GM18498 (cell line): Measurements from ENCODE around the gene HYAL4.
"Not testable (repeated sequence)": the region's sequence is repeated elsewhere in the genome, so short reads cannot be mapped to it uniquely, and the experiment has no call there.

ENCODE experiments used
- ATAC-seq: cut with Tn5 transposase; IDR thresholded peaks from one replicate; pipeline ENCODE4 v1.9.1; 2021; ENCODE audit warnings: mild to moderate bottlenecking, moderate library complexity; ENCODE audit not compliant: unreplicated experiment

HYAL4 gene

DNA sequence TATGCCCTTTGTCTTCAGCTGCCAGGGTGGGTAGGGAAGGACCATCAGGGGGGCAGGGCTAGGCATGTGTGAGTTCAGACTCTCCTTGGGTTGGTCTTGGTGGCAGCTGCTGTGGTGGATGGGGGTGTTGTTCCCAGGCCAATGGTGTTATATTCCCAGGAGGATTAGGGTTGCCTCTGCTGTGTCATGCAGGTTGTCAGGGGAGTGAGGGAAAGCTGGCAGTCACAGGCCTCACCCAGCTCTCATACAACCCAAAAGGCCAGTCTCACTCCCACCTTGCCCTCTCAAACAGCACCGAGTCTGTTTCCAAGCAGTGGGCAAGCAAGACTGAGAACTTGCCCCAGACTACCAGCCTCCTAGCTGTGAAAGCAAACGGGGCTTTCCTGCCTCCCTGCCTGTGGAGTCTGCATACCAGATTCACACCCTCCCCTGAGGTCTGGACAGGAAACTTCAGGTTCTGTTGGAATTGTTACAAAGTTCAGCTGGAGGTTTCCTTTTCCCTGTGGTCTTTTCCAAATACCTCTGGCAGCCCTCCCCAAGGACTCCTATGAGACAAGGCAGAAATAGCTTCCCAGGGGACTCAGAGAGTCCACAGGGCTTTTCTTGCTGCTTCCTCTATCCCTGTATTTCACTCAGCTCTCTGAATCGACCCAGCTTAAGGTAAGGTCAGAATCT lies 1.4 kb downstream of the HYAL4 start:
- no peak for ATAC-seq

DNA sequence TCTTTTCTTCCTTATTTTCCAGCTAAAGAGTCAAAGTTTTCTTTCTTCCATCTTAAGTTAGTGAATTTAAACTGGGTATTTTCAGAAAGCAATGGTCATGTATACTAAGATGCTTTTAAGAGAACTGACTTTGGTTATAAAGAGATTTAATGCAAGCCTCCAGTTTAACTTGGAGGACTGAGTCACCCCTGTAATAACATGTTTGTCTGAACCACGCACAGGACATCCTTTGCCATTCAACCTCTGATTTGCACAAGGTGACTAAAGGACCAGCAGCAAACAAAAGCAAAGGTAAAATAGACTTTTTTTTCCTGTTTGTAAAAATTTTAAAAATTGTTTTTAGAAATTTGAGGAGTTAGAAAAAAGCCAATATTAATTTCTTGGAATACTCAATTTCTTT lies 2.9 kb downstream of the HYAL4 start:
- ATAC-seq, result no peak

DNA sequence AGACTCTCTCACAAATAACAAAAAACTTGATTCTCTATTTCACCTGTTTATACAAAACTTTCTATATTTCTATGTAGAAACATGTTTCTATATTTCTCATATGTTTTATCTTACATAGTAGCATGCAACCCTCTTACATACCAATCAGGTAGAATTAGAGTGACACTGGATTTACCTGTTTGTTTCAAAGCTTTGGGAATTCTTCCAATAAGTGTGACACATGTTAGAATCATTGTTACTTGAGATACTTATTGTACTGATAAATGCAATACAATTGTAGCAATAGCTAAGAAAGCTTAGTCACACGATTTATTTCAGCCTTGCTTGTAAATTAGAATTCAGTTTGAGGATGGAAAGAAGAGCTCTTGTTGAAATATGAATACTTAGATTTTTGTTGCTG lies 4.9 kb downstream of the HYAL4 start:
- ATAC-seq, result no peak

DNA sequence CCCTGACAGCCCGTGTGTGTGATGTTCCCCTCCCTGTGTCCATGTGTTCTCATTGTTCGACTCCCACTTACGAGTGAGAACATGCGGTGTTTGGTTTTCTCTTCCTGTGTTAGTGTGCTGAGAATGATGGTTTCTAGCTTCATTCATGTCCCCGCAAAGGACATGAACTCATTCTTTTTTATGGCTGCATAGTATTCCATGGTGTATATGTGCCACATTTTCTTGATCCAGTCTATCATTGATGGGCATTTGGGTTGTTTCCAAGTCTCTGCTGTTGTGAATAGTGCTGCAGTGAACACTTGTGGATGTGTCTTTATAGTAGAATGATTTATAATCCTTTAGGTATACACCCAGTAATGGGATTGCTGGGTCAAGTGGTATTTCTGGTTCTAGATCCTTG lies 6.4 kb downstream of the HYAL4 start:
- ATAC-seq, result not testable (repeated sequence)

DNA sequence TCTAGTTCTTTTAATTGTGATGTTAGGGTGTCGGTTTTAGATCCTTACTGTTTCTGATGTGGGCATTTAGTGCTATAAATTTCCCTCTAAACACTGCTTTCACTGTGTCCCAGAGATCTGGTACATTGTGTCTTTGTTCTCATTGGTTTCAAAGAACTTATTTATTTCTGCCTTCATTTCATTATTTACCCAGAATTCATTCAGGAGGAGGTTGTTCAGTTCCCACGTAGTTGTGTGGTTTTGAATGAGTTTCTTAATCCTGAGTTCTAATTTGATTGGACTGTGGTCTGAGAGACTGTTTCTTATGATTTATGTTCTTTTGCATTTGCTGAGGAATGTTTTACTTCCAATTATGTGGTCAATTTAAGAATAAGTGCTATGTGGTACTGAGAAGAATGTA lies 9.3 kb downstream of the HYAL4 start:
- ATAC-seq, result not testable (repeated sequence)

DNA sequence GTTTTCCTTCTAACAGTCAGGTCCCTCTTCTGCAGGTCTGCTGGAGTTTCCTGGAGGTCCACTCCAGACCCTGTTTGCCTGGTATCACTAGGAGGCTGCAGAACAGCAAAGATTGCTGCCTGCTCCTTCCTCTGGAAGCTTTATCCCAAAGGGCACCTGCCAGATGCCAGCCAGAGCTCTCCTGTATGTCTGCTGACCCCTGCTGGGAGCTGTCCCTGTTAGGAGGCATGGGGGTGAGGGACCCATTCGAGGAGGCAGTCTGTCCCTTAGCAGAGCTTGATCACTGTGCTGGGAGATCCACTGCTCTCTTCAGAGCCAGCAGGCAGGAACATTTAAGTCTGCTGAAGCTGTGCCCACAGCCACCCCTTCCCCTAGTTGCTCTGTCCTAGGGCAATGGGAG lies 11.5 kb downstream of the HYAL4 start:
- ATAC-seq, result not testable (repeated sequence)

DNA sequence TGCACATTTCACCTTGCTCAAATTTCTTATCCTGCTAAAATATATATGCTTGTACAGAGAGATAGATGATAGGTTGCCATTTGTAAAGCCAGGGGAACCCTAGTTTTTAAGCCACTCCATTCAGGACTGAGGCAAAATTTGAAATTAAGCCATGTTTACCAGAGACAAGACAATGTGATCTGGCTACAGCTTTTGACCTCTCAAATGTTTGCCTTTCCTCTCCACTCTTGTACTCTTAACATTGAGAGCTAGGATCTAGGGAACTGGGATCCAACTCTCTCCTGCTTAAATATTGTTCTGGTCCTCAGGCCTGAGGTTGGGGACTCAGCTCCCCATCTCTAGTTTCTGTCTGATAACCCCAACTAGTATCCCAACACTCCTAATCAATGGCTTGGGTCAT lies 15.9 kb downstream of the HYAL4 start:
- no peak for ATAC-seq

DNA sequence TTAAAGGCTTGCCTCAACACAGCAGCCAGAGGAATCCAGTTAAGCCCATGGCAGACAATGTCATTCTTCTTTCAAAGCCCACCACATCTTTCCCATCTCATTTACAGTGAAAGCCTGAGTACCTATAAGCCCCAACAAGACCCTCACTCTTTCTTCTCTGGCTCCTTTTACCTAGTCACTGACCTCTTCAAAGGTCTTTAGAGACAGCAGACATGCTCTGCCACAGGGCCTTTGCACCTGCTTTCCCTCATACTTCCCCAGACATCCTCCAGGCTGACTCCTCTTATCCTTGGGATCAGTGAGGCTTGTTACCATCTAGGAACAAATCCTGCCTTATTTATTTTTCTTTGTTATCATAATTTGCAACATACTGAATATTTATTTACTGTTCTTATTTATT lies 17.8 kb downstream of the HYAL4 start:
- no peak for ATAC-seq

DNA sequence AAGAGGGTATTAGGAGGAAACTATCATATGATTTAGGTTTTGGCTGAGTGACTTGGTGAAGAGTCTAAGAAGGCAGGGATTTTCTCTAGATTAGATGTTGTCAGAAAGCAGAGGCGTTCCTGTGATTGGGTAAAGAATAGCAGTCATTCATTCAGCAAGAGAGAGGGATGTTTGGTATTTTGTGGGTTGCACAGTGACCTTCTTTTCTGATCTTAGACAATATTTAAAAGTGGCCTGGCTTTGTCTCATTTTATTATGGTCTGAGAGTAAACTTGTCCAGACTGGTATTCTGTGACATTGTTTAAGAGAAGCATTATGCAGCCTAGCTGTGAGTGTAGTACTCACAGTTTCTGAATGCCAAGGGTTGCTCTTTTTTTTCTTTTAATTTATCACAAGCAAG lies 18.5 kb downstream of the HYAL4 start:
- ATAC-seq, result no peak

DNA sequence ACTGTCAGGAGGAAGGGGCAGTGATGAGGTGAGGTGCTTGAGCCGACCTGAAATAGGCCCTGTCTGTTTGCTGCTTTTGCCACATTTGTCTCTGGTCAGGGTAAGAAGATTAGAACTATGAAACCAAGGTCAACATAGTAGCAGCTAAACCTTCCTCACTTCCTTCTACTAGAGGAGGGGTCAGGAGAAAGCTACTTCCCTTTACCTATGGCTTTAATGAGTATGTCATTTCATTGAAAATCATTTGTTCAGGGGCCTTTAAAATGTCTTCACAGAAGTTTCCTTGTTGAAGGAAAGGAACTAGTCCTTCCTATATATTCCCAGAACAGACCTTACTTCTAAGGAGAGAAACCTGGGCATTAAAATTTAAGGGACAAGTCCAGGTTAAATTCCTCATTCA lies 19.0 kb downstream of the HYAL4 start:
- no peak for ATAC-seq

DNA sequence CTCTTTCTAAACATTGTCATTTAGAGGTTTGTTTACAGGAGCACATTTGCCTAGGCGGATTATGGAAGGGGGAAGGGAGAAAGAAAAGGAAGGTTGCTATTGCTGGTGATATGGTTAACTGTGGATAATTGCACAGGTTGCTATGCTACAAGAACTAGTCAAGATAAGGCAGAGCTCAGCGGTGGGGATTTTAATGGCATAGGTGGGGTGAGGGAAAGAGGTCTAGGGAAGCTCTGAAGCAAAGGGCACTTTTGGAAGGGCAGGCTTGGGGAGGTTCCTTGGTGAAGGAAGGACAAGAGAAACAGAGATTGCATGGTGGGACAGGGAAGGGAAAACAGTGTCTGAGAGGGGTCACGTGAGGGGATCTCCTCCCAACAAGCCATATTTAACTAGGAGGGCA lies 19.5 kb downstream of the HYAL4 start:
- ATAC-seq, result no peak

DNA sequence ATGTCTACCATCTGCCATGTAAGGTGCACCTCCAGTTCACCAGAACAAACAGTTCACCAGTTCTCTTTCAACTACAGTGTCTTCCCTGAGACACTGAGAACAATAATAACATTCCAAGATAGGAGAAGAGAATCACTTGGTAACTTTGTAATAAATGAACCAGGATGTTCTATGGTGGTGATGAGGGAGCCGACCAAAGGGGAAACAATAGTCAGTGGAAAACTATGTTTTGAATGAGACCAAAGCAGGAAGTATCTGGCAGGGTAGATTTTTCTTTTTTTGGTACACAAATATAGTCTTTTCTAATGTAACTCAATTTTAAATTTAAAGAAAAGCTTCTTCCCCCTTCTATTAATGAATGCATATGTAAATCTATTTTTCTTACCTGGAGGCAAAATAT lies 20.0 kb downstream of the HYAL4 start:
- ATAC-seq, result no peak

DNA sequence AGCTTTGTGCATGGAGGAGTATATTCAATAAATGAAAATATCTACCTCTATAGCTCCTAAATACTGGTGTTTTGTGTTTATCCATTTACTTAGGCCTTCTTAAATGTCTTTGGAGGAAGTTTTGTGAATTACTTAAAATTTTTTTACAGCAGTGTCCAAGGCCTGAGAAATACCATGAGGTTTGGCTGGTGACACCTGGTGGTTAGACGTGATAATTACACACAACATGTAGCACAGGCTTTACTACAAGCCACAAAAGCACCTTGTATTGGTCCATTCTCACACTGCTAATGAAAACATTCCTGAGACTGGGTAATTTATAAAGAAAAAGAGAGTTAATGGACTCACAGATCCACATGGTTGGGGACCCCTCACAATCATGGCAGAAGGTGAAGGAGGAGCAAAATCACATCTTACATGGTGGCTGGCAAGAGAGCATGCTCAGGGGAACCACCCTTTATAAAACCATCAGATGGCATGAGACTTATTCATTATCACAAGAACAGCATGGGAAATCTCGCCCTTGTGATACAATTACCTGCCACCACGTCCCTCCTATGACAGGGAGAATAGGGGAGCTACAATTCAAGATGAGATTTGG lies 20.6 kb downstream of the HYAL4 start:
- peak; percentile 91 for ATAC-seq

DNA sequence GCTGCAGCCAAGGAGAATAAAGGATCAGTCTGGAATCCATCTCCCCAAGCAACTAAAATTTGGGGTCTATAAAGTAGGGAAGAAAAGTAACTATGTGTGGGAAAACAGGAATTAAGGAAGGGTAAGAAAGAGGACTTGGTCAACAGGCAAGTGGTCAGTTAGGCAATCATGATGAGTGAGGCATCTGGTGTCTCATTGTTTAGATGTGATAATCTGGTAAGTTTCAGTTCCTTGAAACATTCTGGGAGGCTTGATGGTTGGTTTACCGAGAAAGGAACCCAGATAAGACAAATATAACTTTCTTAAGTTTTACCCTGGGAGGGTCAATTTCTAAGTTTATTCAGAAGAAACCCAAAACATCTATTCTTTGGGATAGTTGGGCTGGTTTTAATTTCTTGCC lies 22.3 kb downstream of the HYAL4 start:
- no peak for ATAC-seq

DNA sequence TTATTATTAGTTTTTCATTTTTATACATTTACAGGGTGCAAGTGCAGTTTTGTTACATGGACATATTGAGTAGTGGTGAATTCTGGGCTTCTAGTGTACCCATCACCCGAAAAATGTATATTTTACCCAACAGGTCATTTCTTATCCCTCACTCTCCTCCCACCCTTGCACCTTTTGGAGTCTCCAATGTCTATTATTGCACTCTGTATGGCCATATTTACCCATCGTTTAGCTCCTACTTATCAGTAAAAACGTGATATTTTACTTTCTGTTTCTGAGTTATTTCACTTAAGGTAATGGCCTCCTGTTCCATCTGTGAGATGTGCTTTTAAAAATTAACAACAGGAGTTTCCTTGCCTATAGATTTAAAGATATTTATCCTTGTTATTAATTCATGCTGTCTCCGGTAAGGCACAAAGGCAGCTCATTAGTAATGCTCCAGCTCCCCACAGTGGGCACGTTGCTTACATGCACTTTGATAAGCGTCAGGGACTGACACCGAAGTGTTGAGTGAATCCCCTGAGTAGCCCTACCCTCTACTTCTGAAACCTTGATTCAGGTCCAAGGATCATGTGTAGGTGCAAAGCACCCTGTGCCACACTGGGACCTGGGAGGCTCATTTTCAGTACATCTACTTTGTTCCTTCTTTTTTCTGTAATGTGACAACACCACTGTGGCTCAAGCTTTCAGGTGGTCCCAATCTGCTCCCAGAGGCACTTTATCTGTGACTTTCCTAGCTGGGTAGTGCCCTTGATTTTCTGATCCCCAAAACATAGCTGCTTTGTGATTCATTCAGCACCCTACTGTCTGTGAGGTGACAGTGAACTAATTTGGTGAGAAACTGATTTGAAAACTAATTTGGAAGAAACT lies 27.3 kb downstream of the HYAL4 start:
- peak; percentile 88 for ATAC-seq

DNA sequence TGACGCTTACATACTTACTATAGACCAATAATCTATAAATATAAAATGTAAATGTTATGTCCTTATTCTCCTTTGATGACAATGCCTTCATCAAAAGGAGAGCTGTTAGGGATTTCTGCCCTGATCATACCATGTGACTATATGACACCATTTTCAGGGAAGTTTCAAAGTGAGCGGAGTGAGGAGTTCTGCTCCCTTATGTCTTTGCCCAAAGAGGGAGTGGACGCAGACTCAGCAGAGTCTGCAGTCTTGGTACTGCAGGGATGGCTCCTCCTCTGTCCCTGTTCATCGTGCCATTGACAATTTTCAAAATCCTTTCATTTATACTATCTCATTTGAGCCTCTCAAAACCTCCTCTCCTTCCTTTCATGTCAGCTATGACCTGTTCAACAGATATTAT lies 27.9 kb downstream of the HYAL4 start:
- no peak for ATAC-seq

DNA sequence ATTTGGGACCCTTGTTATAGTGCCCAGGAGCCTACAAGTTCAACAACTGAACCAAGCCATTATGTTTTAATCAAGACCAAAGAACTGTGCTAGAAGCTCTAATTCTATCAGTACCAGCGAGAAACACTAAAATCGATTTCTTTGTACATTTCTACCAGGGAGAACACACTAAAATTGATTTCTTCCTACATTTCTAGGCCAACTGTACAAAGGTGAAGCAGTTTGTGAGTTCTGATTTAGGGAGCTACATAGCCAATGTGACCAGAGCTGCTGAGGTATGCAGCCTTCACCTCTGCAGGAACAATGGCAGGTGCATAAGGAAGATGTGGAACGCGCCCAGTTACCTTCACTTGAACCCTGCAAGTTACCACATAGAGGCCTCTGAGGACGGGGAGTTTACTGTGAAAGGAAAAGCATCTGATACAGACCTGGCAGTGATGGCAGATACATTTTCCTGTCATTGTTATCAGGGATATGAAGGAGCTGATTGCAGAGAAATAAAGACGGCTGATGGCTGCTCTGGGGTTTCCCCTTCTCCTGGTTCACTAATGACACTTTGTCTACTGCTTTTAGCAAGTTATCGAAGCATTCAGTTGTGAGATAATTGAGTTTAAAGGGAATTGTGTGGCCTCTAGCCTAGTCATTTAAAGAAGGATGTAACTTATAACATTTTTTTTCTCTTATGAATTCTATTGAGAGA lies 31.7 kb downstream of the HYAL4 start:
- no peak for ATAC-seq

DNA sequence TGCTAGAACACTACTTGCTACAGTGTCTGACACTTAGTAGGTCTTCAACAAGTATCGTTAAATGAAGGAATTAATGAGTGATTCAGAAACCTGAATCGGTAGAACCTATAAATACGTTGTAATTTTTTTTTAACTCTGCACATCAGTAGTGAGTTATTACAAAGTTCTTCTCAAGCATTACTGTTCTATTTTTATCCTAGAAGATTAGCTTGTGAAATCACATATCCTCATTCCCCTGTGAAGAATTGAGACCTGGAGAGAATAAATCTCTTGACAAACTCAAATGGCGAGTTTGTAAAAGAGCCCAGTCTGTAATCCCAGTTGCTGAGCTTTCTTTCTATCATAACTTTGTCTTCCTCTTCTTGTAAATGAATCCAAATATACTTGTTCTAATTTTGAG lies 34.7 kb downstream of the HYAL4 start:
- ATAC-seq, result no peak

DNA sequence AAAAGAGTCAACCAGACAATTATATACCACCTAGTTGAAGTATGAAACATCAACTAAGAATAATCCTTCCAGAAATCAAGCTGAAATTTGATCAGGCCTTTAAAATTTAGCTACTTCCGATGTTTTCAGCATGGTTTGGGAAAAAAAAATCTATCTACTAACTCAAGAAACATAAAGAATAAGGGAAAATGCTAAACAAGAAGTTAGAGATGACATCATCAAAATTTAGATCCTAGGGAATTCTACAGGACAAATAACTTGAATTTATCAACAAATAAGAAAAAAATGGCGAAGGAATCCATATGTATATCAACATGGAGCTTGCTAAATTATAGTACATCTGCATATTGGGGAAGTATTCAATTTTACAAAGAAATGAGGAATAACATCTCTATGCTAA lies 36.3 kb downstream of the HYAL4 start:
- no peak for ATAC-seq

DNA sequence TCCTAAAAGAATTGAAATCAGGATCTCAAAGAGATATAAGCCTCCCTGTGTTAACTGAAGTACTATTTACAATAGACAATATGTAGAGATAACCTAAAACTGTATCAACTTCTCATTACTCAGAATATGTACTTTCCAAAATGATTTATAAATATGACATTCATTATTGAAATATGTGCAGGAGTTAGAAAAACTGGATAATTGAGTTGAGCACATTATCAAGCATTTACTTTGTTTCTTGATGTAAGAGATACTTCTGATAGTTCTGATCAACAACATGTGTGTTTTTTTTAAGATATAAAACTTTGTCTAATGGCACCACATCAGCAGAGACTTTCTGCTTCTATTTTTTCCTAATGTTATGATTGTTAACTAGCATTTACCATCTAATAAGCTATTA lies 38.2 kb downstream of the HYAL4 start:
- no peak for ATAC-seq

DNA sequence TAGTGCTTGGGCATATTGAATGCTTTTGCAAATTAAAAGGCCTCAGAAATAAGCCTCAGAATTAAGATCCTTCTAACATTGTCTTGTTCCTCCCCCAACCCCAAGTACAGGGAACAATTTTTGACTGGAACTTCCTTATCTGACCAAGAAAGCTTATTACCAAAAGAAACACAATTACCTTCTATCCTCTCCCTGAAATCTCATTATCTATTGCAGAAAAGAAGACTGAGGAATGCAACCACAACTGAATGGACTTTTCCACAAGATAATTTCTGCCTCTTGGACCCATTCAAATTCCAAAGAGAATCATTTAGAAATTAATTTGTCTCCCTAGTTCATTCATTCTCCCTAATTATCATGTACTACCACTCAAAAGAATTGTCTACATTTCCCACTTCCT lies 43.2 kb downstream of the HYAL4 start:
- ATAC-seq, result no peak

DNA sequence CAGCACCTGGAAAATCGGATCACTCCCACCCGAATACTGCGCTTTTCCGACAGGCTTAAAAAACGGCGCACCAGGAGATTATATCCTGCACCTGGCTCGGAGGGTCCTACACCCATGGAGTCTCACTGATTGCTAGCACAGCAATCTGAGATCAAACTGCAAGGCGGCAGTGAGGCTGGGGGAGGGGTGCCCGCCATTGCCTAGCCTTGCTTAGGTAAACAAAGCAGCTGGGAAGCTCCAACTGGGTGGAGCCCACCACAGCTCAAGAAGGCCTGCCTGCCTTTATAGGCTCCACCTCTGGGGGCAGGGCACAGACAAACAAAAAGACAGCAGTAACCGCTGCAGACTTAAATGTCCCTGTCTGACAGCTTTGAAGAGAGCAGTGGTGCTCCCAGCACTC lies 49.8 kb downstream of the HYAL4 start:
- ATAC-seq, result not testable (repeated sequence)
